Measurements from ENCODE around the gene OTOP3.

OTOP3 gene

GRCh38 chr17:74938194-74938950 is 2.7 kb downstream of the OTOP3 start:
- DNase-seq (ENCODE audit: low read depth in 3 of 3, low spot score in 1 of 3): no peak

- no peak for DNase-seq (ENCODE audit: low read depth in 3 of 3, low spot score in 1 of 3)
Measured at GRCh38 chr17:74939534-74939933, 3.8 kb downstream of the OTOP3 start.

GRCh38 chr17:74941128-74941725 is 5.5 kb downstream of the OTOP3 start:
- DNase-seq (ENCODE audit: low read depth in 3 of 3, low spot score in 1 of 3): no peak

- no peak for DNase-seq (ENCODE audit: low read depth in 3 of 3, low spot score in 1 of 3)
Measured at GRCh38 chr17:74943808-74944522, 8.3 kb downstream of the OTOP3 start.

GRCh38 chr17:74945543-74945942 is 9.8 kb downstream of the OTOP3 start:
- DNase-seq (ENCODE audit: low read depth in 3 of 3, low spot score in 1 of 3): no peak

- DNase-seq (ENCODE audit: low read depth in 3 of 3, low spot score in 1 of 3): no peak
Measured at GRCh38 chr17:74946641-74947040, 10.9 kb downstream of the OTOP3 start.

- no peak for DNase-seq (ENCODE audit: low read depth in 3 of 3, low spot score in 1 of 3)
Measured at GRCh38 chr17:74947041-74947754, 11.5 kb downstream of the OTOP3 start.

GRCh38 chr17:74949455-74950115 is 13.9 kb downstream of the OTOP3 start:
- DNase-seq (ENCODE audit: low read depth in 3 of 3, low spot score in 1 of 3): no peak

GRCh38 chr17:74950207-74950606 is 14.5 kb downstream of the OTOP3 start:
- DNase-seq (ENCODE audit: low read depth in 3 of 3, low spot score in 1 of 3): no peak

- no peak for DNase-seq (ENCODE audit: low read depth in 3 of 3, low spot score in 1 of 3)
Measured at GRCh38 chr17:74951065-74951464, 15.4 kb downstream of the OTOP3 start.

GRCh38 chr17:74951680-74952421 is 16.2 kb downstream of the OTOP3 start:
- DNase-seq (ENCODE audit: low read depth in 3 of 3, low spot score in 1 of 3): no peak

GRCh38 chr17:74952431-74953133 is 16.9 kb downstream of the OTOP3 start:
- DNase-seq (ENCODE audit: low read depth in 3 of 3, low spot score in 1 of 3): no peak

- no peak for DNase-seq (ENCODE audit: low read depth in 3 of 3, low spot score in 1 of 3)
Measured at GRCh38 chr17:74953134-74953687, 17.5 kb downstream of the OTOP3 start.

GRCh38 chr17:74954115-74954514 is 18.4 kb downstream of the OTOP3 start:
- no peak for DNase-seq (ENCODE audit: low read depth in 3 of 3, low spot score in 1 of 3)

GRCh38 chr17:74954665-74955421 is 19.1 kb downstream of the OTOP3 start:
- DNase-seq (ENCODE audit: low read depth in 3 of 3, low spot score in 1 of 3): no peak

GRCh38 chr17:74956093-74956492 is 20.4 kb downstream of the OTOP3 start:
- DNase-seq (ENCODE audit: low read depth in 3 of 3, low spot score in 1 of 3): no peak

GRCh38 chr17:74957935-74958740 is 22.4 kb downstream of the OTOP3 start:
- peak; percentile 31 to 83 (median 51) for DNase-seq (ENCODE audit: low read depth in 3 of 3, low spot score in 1 of 3)

All from stimulated activated CD4-positive, alpha-beta T cell treated with anti-CD3 and anti-CD28 coated beads, TNF-alpha, amount 100 ng/mL, for 1 hour (primary cell).